ENCODE results near the gene KRT12.
A peak's percentile ranks its signal among the peaks of the same experiment; 100 is the strongest.

The KRT12 gene

DNA sequence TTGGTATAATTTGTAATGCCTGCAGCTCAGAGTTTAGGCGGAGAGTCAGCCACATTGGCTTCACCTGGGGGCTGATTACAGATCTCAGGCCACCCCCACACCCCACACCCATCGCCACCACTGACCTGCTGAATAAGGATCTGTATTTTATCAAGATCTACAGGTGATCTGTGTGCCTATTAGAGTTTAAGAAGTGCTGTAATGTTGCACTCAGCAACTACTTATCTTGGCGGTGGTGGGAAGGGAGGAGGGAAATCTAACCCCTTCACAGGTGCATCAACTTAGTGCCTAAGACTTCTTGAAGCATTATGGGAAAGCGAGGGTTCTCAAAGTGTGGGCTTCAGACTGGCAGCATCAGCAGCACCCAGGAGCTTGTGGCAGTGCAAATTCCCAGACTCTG is 35.5 kb upstream of the KRT12 start:
- no peak overlapping the region for H3K4me3 ChIP-seq (ENCODE audit: low read depth, low read length)
- DNase-seq (ENCODE audit: low read depth, low spot score), result no peak
- no peak for TF ChIP-seq CTCF (IDR thresholded peaks at IDR 0.05; ENCODE audit: low read depth, low read length)
- in situ Hi-C loops (cut with HindIII; ENCODE audit: low sequenced_read_pairs), result no loop called here

GRCh38 chr17:40901981-40902474 is 35.0 kb upstream of the KRT12 start:
- no peak overlapping the region for H3K4me3 ChIP-seq (ENCODE audit: low read depth, low read length)
- in situ Hi-C loops (cut with HindIII; ENCODE audit: low sequenced_read_pairs), result no loop called here
- no peak for TF ChIP-seq CTCF (IDR thresholded peaks at IDR 0.05; ENCODE audit: low read depth, low read length)
- peak; percentile 43 for DNase-seq (ENCODE audit: low read depth, low spot score)

- H3K4me3 ChIP-seq (ENCODE audit: low read depth, low read length), result no peak overlapping the region
- DNase-seq (ENCODE audit: low read depth, low spot score), result no peak
- no peak for TF ChIP-seq CTCF (IDR thresholded peaks at IDR 0.05; ENCODE audit: low read depth, low read length)
- in situ Hi-C loops (cut with HindIII; ENCODE audit: low sequenced_read_pairs), result no loop called here
Observed at GRCh38 chr17:40900809-40901356, 33.9 kb upstream of the KRT12 start.

DNA sequence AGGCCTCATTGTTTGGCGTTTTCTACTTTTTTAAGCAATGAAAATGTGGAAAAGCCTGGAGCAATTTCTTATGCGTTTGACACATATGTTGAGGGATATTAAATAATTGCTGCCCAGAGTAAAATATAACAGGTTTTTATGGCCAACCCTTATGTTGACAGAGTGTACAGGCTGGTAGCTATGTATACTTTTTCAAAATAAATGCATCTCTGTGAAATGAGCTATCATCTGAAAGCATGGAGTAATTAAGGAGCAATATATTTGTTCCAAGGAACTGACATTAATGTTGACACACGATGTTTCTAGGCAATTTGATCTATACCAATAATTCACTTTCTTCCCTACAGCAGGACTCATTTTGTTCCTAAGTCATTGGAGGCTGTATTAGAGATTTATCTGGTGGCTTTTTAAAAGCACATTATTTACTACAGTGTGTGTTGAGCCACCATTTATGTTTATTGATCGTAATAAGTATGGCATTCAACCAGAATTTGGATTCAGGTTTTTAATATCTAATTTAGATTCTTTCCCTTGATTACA is 30.0 kb upstream of the KRT12 start:
- TF ChIP-seq CTCF (IDR thresholded peaks at IDR 0.05; ENCODE audit: low read depth, low read length), result no peak
- no peak for DNase-seq (ENCODE audit: low read depth, low spot score)
- no peak overlapping the region for H3K4me3 ChIP-seq (ENCODE audit: low read depth, low read length)
- in situ Hi-C loops (cut with HindIII; ENCODE audit: low sequenced_read_pairs), result no loop called here

DNA sequence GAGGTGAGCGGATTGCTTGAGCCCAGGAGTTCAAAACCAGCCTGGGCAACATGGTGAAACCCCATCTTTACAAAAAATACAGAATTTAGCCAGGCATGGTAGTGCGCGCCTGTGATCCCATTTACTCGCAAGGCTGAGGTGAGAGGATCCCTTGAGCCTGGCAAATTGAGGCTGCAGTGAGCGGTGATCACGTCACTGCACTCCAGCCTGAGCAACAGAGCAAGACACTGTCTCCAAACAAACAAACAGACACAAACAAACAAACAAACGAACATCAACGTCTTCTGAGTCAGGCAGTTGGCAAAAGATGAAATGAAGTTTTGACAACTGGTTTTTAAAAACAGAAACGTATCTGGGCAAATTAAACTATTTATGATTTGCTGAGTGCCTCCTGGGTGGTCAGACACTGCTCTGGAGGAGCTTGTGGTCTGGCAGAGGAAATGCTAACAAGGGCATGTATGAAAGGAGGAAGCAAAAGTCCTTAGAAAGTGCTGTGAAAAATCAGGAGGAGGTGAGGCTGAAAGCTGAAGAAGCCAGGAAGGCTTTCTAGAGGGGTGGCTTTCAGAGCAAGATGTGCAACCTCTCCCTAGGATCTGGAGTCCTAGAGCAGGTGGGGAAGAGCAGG is 28.2 kb upstream of the KRT12 start:
- TF ChIP-seq CTCF (IDR thresholded peaks at IDR 0.05; ENCODE audit: low read depth, low read length), result no peak
- no peak for DNase-seq (ENCODE audit: low read depth, low spot score)
- H3K4me3 ChIP-seq (ENCODE audit: low read depth, low read length), result no peak overlapping the region
- in situ Hi-C loops (cut with HindIII; ENCODE audit: low sequenced_read_pairs), result no loop called here

GRCh38 chr17:40888196-40888720 is 21.2 kb upstream of the KRT12 start:
- in situ Hi-C loops (cut with HindIII; ENCODE audit: low sequenced_read_pairs), result no loop called here
- TF ChIP-seq CTCF (IDR thresholded peaks at IDR 0.05; ENCODE audit: low read depth, low read length), result no peak
- H3K4me3 ChIP-seq (ENCODE audit: low read depth, low read length), result no peak overlapping the region
- DNase-seq (ENCODE audit: low read depth, low spot score), result no peak
